ENCODE data around the gene CDON. TPM values are rescaled to one million over a fixed set of nuclear protein-coding genes. Genes with fewer than 3 reads are reported as not detected.

The CDON gene
- total RNA-seq, 5 donors from 2014 or later (not counting 1 experiment from before 2014, with no cell fraction given): 1.7 to 5.0 (median 2.7) TPM

DNA sequence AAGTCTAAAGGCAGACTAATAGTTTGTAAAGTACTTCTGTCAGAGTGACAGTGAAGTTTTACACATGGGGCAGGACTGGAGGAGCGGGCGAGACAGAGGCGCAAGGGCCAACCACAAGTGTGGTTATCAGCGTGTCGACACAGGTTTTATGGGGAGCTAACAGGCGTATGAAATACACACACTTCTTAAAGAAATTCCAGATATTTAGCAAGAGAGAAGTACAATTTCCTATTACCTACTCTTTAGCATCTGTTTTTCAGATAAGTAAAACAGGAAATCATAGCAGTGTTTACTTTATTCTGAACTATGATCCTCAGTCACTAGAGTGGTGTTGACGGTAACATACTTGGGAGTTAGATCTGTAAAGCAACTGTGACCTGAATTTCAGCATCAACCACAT is 94.3 kb downstream of the CDON start:
- ATAC-seq (replicated peaks in 1 of 4) (no peak), DNase-seq (no peak)
- CTCF ChIA-PET: no interaction called here
- Histone ChIP-seq H3K36me3 (ENCODE audit: control insufficient read depth in 2 of 2, extremely low read depth in 1 of 2, insufficient read depth in 1 of 2, low read length in 1 of 2) (no peaks in the 10 kb centered on the region), H3K27ac (ENCODE audit: low read length) (no peak overlapping the region), H3K4me1 (ENCODE audit: control insufficient read depth in 1 of 2, extremely low read depth in 1 of 2, insufficient read depth in 2 of 2, low read length in 2 of 2) (no peaks in the 10 kb centered on the region), H3K4me3 (ENCODE audit: control insufficient read depth in 1 of 2, extremely low read depth in 1 of 2, low read length in 1 of 2) (no peak overlapping the region), H3K9me3 (no peaks in the 10 kb centered on the region), H3K27me3 (replicated peaks in 1 of 2; ENCODE audit: control insufficient read depth in 2 of 2, extremely low read depth in 1 of 2, insufficient read depth in 2 of 2, low read length in 1 of 2) (no peaks in the 10 kb centered on the region)
- no peaks in the 10 kb centered on the region for H3K4me1 Mint-ChIP-seq
- H3K9me3 Mint-ChIP-seq: no peaks in the 10 kb centered on the region
- no CpG with 5 or more reads among the region's 7 CpGs for WGBS (ENCODE audit: insufficient coverage)
- no peak overlapping the region for H3K4me3 Mint-ChIP-seq
- peaks cover 4% of the 10 kb centered on the region for H3K36me3 Mint-ChIP-seq
- no peak overlapping the region for H3K27ac Mint-ChIP-seq
- POLR2A ChIA-PET: no interaction called here
- H3K27me3 Mint-ChIP-seq: no peaks in the 10 kb centered on the region

DNA sequence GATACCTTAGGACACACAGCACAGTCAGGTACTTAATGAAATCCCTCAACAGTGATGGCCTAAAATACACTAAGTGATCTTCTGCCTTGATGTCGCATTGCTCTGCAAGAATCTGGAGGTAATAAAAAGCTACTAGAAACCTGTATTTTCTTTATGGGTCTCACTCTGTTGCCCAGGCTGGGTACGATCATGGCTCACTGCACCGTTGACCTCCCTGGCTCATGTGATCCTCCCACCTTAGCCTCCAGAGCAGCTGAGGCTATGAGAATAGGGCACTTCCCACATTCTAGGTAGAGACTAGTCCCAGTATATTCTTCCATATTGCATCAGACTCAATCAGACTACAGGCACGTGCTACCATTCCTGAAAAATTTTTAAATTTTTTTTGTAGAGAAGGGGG is 95.2 kb downstream of the CDON start:
- no peak for DNase-seq

DNA sequence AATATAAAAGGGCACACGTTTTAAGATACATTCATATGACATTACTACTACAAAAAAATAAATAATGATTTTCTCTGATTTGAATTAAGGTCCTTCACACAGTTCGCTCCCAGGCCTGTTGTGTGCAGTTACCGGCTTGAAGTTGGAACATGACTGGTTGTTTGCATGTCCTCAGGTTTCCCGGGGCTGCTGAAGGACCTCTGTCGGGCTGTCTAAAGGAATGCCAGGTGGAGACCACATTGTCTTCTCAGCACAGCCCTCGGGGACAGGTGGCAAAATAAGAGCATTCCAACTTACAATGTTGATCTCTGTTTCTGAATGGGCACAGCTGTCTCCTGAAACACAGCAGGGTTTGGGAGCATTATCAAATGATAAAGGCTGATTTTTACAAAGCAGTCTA is 101.9 kb downstream of the CDON start:
- DNase-seq (no peak), ATAC-seq (replicated peaks in 1 of 4) (no peak)
- H3K36me3 ChIP-seq (ENCODE audit: control insufficient read depth in 2 of 2, extremely low read depth in 1 of 2, insufficient read depth in 1 of 2, low read length in 1 of 2): no peaks in the 10 kb centered on the region
- no peaks in the 10 kb centered on the region for H3K27me3 Mint-ChIP-seq
- peaks cover 23% of the 10 kb centered on the region for H3K36me3 Mint-ChIP-seq
- ChIA-PET CTCF (no interaction called here), POLR2A (no interaction called here)
- no peaks in the 10 kb centered on the region for H3K4me1 ChIP-seq (ENCODE audit: control insufficient read depth in 1 of 2, extremely low read depth in 1 of 2, insufficient read depth in 2 of 2, low read length in 2 of 2)
- H3K4me3 Mint-ChIP-seq: no peak overlapping the region
- H3K4me3 ChIP-seq (ENCODE audit: control insufficient read depth in 1 of 2, extremely low read depth in 1 of 2, low read length in 1 of 2): no peak overlapping the region
- 89% methylated on average over 4 of the region's 6 CpGs for WGBS (ENCODE audit: insufficient coverage)
- H3K9me3 ChIP-seq: no peaks in the 10 kb centered on the region
- peaks cover 3 to 6% (median 4%) of the 10 kb centered on the region in 3 donors for H3K4me1 Mint-ChIP-seq
- H3K27ac Mint-ChIP-seq: no peak overlapping the region
- no peaks in the 10 kb centered on the region for H3K27me3 ChIP-seq (replicated peaks in 1 of 2; ENCODE audit: control insufficient read depth in 2 of 2, extremely low read depth in 1 of 2, insufficient read depth in 2 of 2, low read length in 1 of 2)
- peaks cover 0 to 15% (median 9%) of the 10 kb centered on the region in 3 donors for H3K9me3 Mint-ChIP-seq
- no peak overlapping the region for H3K27ac ChIP-seq (ENCODE audit: low read length)

More for the DNA sequence above, 95.2 kb downstream of the CDON start:
- Mint-ChIP-seq H3K4me3 (no peak overlapping the region), H3K27ac (no peak overlapping the region), H3K4me1 (no peaks in the 10 kb centered on the region), H3K36me3 (peaks cover 13% of the 10 kb centered on the region), H3K27me3 (no peaks in the 10 kb centered on the region), H3K9me3 (peaks cover 0 to 8% (median 7%) of the 10 kb centered on the region in 3 donors)
- H3K36me3 ChIP-seq (ENCODE audit: control insufficient read depth in 2 of 2, extremely low read depth in 1 of 2, insufficient read depth in 1 of 2, low read length in 1 of 2): no peaks in the 10 kb centered on the region
- H3K9me3 ChIP-seq: no peaks in the 10 kb centered on the region
- ChIA-PET CTCF (no interaction called here), POLR2A (no interaction called here)
- H3K4me1 ChIP-seq (ENCODE audit: control insufficient read depth in 1 of 2, extremely low read depth in 1 of 2, insufficient read depth in 2 of 2, low read length in 2 of 2): no peaks in the 10 kb centered on the region
- H3K27me3 ChIP-seq (replicated peaks in 1 of 2; ENCODE audit: control insufficient read depth in 2 of 2, extremely low read depth in 1 of 2, insufficient read depth in 2 of 2, low read length in 1 of 2): no peaks in the 10 kb centered on the region
- H3K27ac ChIP-seq (ENCODE audit: low read length): no peak overlapping the region
- no peak for ATAC-seq (replicated peaks in 1 of 4)
- H3K4me3 ChIP-seq (ENCODE audit: control insufficient read depth in 1 of 2, extremely low read depth in 1 of 2, low read length in 1 of 2): no peak overlapping the region
- 100% methylated on average over 2 of the region's 4 CpGs for WGBS (ENCODE audit: insufficient coverage)

DNA sequence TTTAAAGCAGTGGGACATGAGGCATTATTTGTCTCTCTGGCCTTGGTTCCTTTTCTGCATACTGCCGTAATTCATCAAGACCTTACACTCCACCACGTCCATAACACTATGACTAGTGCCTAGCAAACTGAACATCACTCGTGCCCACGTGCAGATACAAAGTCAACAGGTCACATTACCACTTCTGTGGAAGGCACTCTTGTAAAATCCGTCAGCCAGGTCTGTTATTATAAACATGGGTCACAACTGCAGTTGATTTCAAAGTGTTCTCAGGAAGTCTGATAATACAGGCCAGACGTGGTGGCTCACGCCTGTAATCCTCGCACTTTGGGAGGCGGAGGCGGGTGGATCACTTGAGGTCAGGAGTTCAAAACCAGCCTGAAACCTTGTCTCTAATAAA is 102.7 kb downstream of the CDON start:
- ChIA-PET POLR2A (interaction anchor here in 1 of 2 donors (0.7 kb wide), 1 partner anchor 10 kb away, joined by 4 read pairs; no protein-coding TSS in a partner anchor), CTCF (no interaction called here)
- no peak for ATAC-seq (replicated peaks in 1 of 4)
- Histone ChIP-seq H3K9me3 (no peaks in the 10 kb centered on the region), H3K4me3 (ENCODE audit: control insufficient read depth in 1 of 2, extremely low read depth in 1 of 2, low read length in 1 of 2) (no peak overlapping the region), H3K4me1 (ENCODE audit: control insufficient read depth in 1 of 2, extremely low read depth in 1 of 2, insufficient read depth in 2 of 2, low read length in 2 of 2) (no peaks in the 10 kb centered on the region), H3K36me3 (ENCODE audit: control insufficient read depth in 2 of 2, extremely low read depth in 1 of 2, insufficient read depth in 1 of 2, low read length in 1 of 2) (no peaks in the 10 kb centered on the region), H3K27ac (ENCODE audit: low read length) (no peak overlapping the region), H3K27me3 (replicated peaks in 1 of 2; ENCODE audit: control insufficient read depth in 2 of 2, extremely low read depth in 1 of 2, insufficient read depth in 2 of 2, low read length in 1 of 2) (no peaks in the 10 kb centered on the region)
- Mint-ChIP-seq H3K27ac (no peak overlapping the region), H3K9me3 (peaks cover 0 to 15% (median 9%) of the 10 kb centered on the region in 3 donors), H3K4me3 (no peak overlapping the region), H3K4me1 (peaks cover 3 to 6% (median 4%) of the 10 kb centered on the region in 3 donors), H3K36me3 (peaks cover 23% of the 10 kb centered on the region), H3K27me3 (no peaks in the 10 kb centered on the region)
- no peak for DNase-seq
- WGBS (ENCODE audit: insufficient coverage): 79% methylated on average over 6 of the region's 10 CpGs

DNA sequence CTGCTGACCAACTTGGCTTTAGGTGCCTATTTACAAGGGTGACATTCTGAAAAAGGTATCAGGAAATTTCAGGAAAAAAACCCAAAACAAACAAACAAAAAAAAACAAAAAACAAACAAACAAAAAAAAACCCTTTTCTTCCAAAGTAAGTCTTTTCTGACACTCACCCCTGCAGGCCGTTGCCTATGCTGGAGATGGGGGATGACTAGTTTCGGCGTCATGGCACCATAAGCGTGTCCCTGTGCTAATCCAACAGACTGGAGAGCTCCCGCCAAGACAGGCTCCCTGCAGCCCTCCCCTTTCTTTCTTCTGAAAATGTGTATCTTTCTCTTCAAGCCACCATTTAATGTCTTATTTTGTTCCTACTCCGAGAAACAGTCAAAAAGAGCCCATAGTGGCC is 103.2 kb downstream of the CDON start:
- H3K27ac Mint-ChIP-seq: no peak overlapping the region
- Histone ChIP-seq H3K4me1 (ENCODE audit: control insufficient read depth in 1 of 2, extremely low read depth in 1 of 2, insufficient read depth in 2 of 2, low read length in 2 of 2) (no peaks in the 10 kb centered on the region), H3K27ac (ENCODE audit: low read length) (no peak overlapping the region), H3K9me3 (no peaks in the 10 kb centered on the region), H3K4me3 (ENCODE audit: control insufficient read depth in 1 of 2, extremely low read depth in 1 of 2, low read length in 1 of 2) (no peak overlapping the region), H3K36me3 (ENCODE audit: control insufficient read depth in 2 of 2, extremely low read depth in 1 of 2, insufficient read depth in 1 of 2, low read length in 1 of 2) (no peaks in the 10 kb centered on the region), H3K27me3 (replicated peaks in 1 of 2; ENCODE audit: control insufficient read depth in 2 of 2, extremely low read depth in 1 of 2, insufficient read depth in 2 of 2, low read length in 1 of 2) (no peaks in the 10 kb centered on the region)
- peaks cover 23% of the 10 kb centered on the region for H3K36me3 Mint-ChIP-seq
- 100% methylated on average over 1 of the region's 6 CpGs for WGBS (ENCODE audit: insufficient coverage)
- CTCF ChIA-PET: no interaction called here
- POLR2A ChIA-PET: interaction anchor here in 1 of 2 donors (0.7 kb wide), 1 partner anchor 10 kb away, joined by 4 read pairs; no protein-coding TSS in a partner anchor
- no peak for ATAC-seq (replicated peaks in 1 of 4)
- no peak for DNase-seq
- H3K27me3 Mint-ChIP-seq: no peaks in the 10 kb centered on the region
- H3K4me1 Mint-ChIP-seq: peaks cover 3 to 6% (median 4%) of the 10 kb centered on the region in 3 donors
- H3K4me3 Mint-ChIP-seq: no peak overlapping the region
- peaks cover 0 to 15% (median 9%) of the 10 kb centered on the region in 3 donors for H3K9me3 Mint-ChIP-seq

DNA sequence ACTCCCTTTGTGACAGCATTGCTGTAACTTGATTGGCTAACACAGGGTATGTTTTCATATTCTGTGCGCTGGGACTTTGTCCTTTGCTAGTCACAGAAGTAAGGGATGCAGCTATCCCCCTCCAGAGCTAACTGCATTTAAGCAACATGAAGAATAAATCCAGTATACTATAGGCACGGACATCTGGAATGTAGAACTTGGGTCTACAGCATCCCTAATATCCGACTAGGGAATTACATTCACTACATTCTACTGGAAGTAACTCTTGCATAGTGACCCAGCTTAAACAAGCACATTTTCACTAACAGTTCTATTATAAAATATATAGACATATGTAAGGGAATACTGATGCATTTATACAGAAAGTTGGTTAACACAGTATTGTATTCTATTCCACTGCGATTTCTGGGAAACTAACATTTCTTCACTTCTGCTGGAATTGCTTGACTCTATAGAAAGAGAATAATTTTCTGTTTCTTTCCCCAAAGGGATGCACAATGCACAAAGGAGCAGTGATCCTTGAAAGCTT is 103.7 kb downstream of the CDON start:
- no peaks in the 10 kb centered on the region for H3K27me3 Mint-ChIP-seq
- Histone ChIP-seq H3K27me3 (replicated peaks in 1 of 2; ENCODE audit: control insufficient read depth in 2 of 2, extremely low read depth in 1 of 2, insufficient read depth in 2 of 2, low read length in 1 of 2) (peaks cover 0 to 2% of the 10 kb centered on the region in 2 experiments), H3K36me3 (ENCODE audit: control insufficient read depth in 2 of 2, extremely low read depth in 1 of 2, insufficient read depth in 1 of 2, low read length in 1 of 2) (no peaks in the 10 kb centered on the region), H3K4me3 (ENCODE audit: control insufficient read depth in 1 of 2, extremely low read depth in 1 of 2, low read length in 1 of 2) (no peak overlapping the region), H3K9me3 (no peaks in the 10 kb centered on the region), H3K27ac (ENCODE audit: low read length) (no peak overlapping the region), H3K4me1 (ENCODE audit: control insufficient read depth in 1 of 2, extremely low read depth in 1 of 2, insufficient read depth in 2 of 2, low read length in 2 of 2) (no peaks in the 10 kb centered on the region)
- H3K27ac Mint-ChIP-seq: no peak overlapping the region
- H3K9me3 Mint-ChIP-seq: peaks cover 0 to 15% (median 9%) of the 10 kb centered on the region in 3 donors
- peaks cover 3 to 6% (median 4%) of the 10 kb centered on the region in 3 donors for H3K4me1 Mint-ChIP-seq
- H3K36me3 Mint-ChIP-seq: peaks cover 21% of the 10 kb centered on the region
- ChIA-PET POLR2A (no interaction called here), CTCF (no interaction called here)
- no peak overlapping the region for H3K4me3 Mint-ChIP-seq
- ATAC-seq (replicated peaks in 1 of 4) (no peak), DNase-seq (no peak)
- 80% methylated on average over 1 of the region's 4 CpGs for WGBS (ENCODE audit: insufficient coverage)

Data from T-cell (primary cell).